GM12878 (cell line): ENCODE measurements around the gene KCNJ13. TPM values are rescaled to one million over a fixed set of nuclear protein-coding genes. Genes with fewer than 3 reads are reported as not detected.
A peak's percentile ranks its signal among the peaks of the same experiment; 100 is the strongest.

Experiments used
- ATAC-seq: fragments of 200-7000 bp; cut with Tn5 transposase; 3 replicates; pipeline ENCODE4 v1.9.1; 2020; ENCODE audit warnings: mild to moderate bottlenecking, moderate library complexity
- BruUV-seq: library from RNA; stranded (reverse); fragments of 400-500 nt; replicated peaks from 2 replicates; lab custom pipeline; 2021; lab: Mats Ljungman, UMichigan
- CTCF ChIA-PET: fragments of 300-600 bp; sonication (Branson Sonifier 250); formaldehyde crosslinking; extraction: SDS; loops from one replicate; lab custom pipeline; 2021; ENCODE audit warnings: inconsistent platforms; lab: Yijun Ruan, JAX
- POLR2A ChIA-PET: fragments of 350-600 bp; formaldehyde crosslinking; extraction: SDS; loops from one replicate; lab custom pipeline; 2021; ENCODE audit warnings: inconsistent platforms; lab: Charles Lee
- RAD21 ChIA-PET: fragments of 300-600 bp; sonication (Branson Sonifier 250); formaldehyde crosslinking; loops from one replicate; lab custom pipeline; 2023; ENCODE audit warnings: antibody characterized with exemption; ENCODE audit not compliant: unreplicated experiment; lab: Charles Lee
- SMC1A ChIA-PET: fragments of 300-600 bp; sonication (Branson Sonifier 250); formaldehyde crosslinking; loops from one replicate; lab custom pipeline; 2023; ENCODE audit not compliant: unreplicated experiment, uncharacterized antibody; lab: Charles Lee
- DNase-seq: peaks from one replicate; pipeline ENCODE4 v3.0.0-alpha.2; 2011; ENCODE audit warnings: low read depth, low spot score
- FAIRE-seq: peaks from 3 replicates; lab custom pipeline; 2011; peaks lifted over from hg19 to GRCh38; lab: Jason Lieb, UNC
- H2AFZ ChIP-seq: 2 replicates; pipeline ENCODE4 v1.6.0; 2011; ENCODE audit warnings: low read depth, low read length, control low read depth; ENCODE audit not compliant: control insufficient read depth
- H3K27ac ChIP-seq: 2 replicates; pipeline ENCODE4 v1.5.1; 2011; ENCODE audit warnings: control low read depth; ENCODE audit not compliant: control insufficient read depth, insufficient read depth
- H3K27me3 ChIP-seq, 2 experiments: replicated peaks in 1 of 2; 2 replicates each; pipeline versions ENCODE4 v1.6.0 to v1.6.1; 2011; ENCODE audit warnings: low read length in 1 of 2; ENCODE audit not compliant: control insufficient read depth in 2 of 2, insufficient read depth in 2 of 2
- H3K36me3 ChIP-seq, 2 experiments: 2 replicates each; pipeline ENCODE4 v1.5.1; 2011; ENCODE audit warnings: low read length in 1 of 2; ENCODE audit not compliant: control insufficient read depth in 2 of 2, insufficient read depth in 2 of 2
- H3K4me1 ChIP-seq: 2 replicates; pipeline ENCODE4 v1.6.1; 2011; ENCODE audit warnings: mild to moderate bottlenecking, low read length, moderate library complexity, mixed read lengths; ENCODE audit not compliant: control insufficient read depth, insufficient read depth
- H3K4me2 ChIP-seq: 2 replicates; pipeline ENCODE4 v1.6.0; 2011; ENCODE audit warnings: control low read depth; ENCODE audit not compliant: control insufficient read depth, insufficient read depth
- H3K4me3 ChIP-seq: fragments of 200-600 bp; sonication (generic); 2 replicates; pipeline ENCODE4 v1.5.1; 2016
- H3K79me2 ChIP-seq: 2 replicates; pipeline ENCODE4 v1.6.0; 2011; ENCODE audit warnings: low read length; ENCODE audit not compliant: control insufficient read depth, insufficient read depth
- H3K9ac ChIP-seq: 2 replicates; pipeline ENCODE4 v1.8.0; 2011; ENCODE audit warnings: low read length, control low read depth, mixed read lengths; ENCODE audit not compliant: control insufficient read depth, insufficient read depth
- H3K9me3 ChIP-seq: replicated peaks from 3 replicates; pipeline ENCODE4 v1.5.1; 2011; ENCODE audit warnings: mild to moderate bottlenecking, low read length; ENCODE audit not compliant: control insufficient read depth, insufficient read depth
- H4K20me1 ChIP-seq: 2 replicates; pipeline ENCODE4 v1.6.0; 2011; ENCODE audit not compliant: control insufficient read depth, insufficient read depth
- BACH1 ChIP-seq: fragments of 450-650 bp; IDR thresholded peaks from 2 replicates; pipeline ENCODE4 v1.6.1; 2017; ENCODE audit warnings: mild to moderate bottlenecking, borderline replicate concordance
- RAD21 ChIP-seq: IDR thresholded peaks from 2 replicates; pipeline ENCODE4 v1.6.1; 2011; ENCODE audit warnings: mild to moderate bottlenecking, low read depth, low read length, moderate library complexity; ENCODE audit not compliant: insufficient read depth
- SMC3 ChIP-seq: IDR thresholded peaks from 2 replicates; pipeline ENCODE4 v1.6.1; 2011; ENCODE audit warnings: low read length, improper control_type of control experiment, borderline replicate concordance
- WGBS: methylation state at CpG from one replicate; pipeline ENCODE4 v1.1.6; 2016; ENCODE audit warnings: low lambda C conversion rate; ENCODE audit not compliant: insufficient replicate concordance, insufficient coverage; ENCODE audit errors: missing lambda C conversion rate; 5-methylcytosine and 5-hydroxymethylcytosine counted together
- in situ Hi-C: fragments of 300-500 bp; cut with MboI; formaldehyde crosslinking; loops from 9 replicates; pipeline ENCODE4 v1.14.3; 2018; ENCODE audit warnings: mixed read lengths
- intact Hi-C: fragments of 100-400 bp; cut with micrococcal nuclease; formaldehyde crosslinking; loops from one replicate; pipeline ENCODE4 v1.14.2; 2022; ENCODE audit not compliant: unreplicated experiment
- polyA plus RNA-seq, 11 experiments: library from polyadenylated mRNA; depleted of rRNA in 4 of 11; unstranded in 6 of 11; stranded (reverse) in 5 of 11; fragments of >200 nt; fragmentation: Nextera tagmentation in 4 of 11; fragmentation: Illumina TruSeq in 1 of 11; extraction: Ambion mirVana in 4 of 11; extraction: Trizol in 1 of 11; gene quantifications; 1 replicate in 1 of 11; 2 replicates in 10 of 11; pipeline versions ENCODE4 v1.2.1 to v1.2.3, GENCODE V29; 2011 to 2016; ENCODE audit warnings: inconsistent platforms in 2 of 11, missing spikeins in 2 of 11, low read depth in 1 of 11
- total RNA-seq, 4 experiments: library from RNA; depleted of rRNA in 3 of 4; stranded (reverse); fragments of >200 nt in 3 of 4; fragmentation: Illumina TruSeq in 1 of 4; extraction: Trizol in 1 of 4; gene quantifications; 2 replicates each; pipeline versions ENCODE4 v1.2.1 to v1.2.3, GENCODE V29; 2013 to 2021
- TF ChIP-seq, protein P1 (sequence below), 3 experiments: IDR thresholded peaks in 2 of 3; conservative IDR thresholded peaks in 1 of 3; 2 replicates each; pipeline ENCODE4 v1.5.1; 2011; ENCODE audit warnings: low read depth in 3 of 3, low read length in 3 of 3, mild to moderate bottlenecking in 3 of 3, control low read depth in 2 of 3, moderate library complexity in 2 of 3, inconsistent platforms in 1 of 3, mixed read lengths in 1 of 3; ENCODE audit not compliant: control insufficient read depth in 2 of 3, insufficient read depth in 1 of 3; ENCODE audit errors: extremely low read depth in 1 of 3

Gene KCNJ13
- total and polyA plus RNA-seq, 10 of the 15 experiments (the other 5 are each of a cell fraction or from before 2014, with no cell fraction given): 0.24 to 0.68 (median 0.29) TPM; not detected in 7

DNA sequence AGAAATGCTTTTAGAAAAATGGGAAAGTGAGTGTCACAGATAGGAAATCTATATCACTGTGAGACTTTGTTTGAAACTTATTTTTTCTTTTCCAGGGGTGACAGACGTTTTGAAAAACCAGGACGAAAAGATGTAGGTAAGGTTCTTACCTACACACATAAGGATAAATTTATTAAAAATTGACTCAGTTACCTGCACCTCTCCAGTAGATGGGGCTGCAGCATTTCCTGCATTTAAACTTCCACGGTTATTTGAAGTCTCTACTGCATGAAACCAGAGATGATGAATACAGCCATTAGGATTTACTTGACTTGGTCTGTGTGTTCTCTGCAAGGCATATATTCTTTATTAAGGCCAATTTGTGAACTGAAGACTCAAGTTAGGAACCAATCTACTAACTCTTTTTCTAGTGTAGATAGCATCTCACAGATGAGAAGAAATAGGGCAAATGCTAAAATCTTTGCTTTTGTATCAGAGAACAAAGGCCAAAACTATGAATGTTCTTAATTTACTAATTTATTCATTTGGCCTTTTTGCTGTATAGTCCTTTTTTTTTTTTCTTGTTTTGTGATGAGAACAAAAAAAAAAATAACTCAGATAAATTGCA lies 15.0 kb downstream of the KCNJ13 start:
- intact Hi-C loops (loop anchor here (5.0 to 10.0 kb wide), 2 partner anchors 266 to 493 kb away; partner anchors contain the start of gene ATG16L1), in situ Hi-C loops (no loop called here)
- 27% methylated on average over 3 of the region's 3 CpGs for WGBS
- no peak for DNase-seq
- peaks cover 8 to 19% of the 10 kb centered on the region in 2 experiments; a peak in 3 of 4 replicates for H3K36me3 ChIP-seq
- no TSS peak for BruUV-seq
- ChIA-PET SMC1A (interaction anchor here (0.7 to 2.7 kb wide), 2 partner anchors 14 to 1304 kb away, joined by 3 to 10 read pairs; partner anchors contain the start of gene KCNJ13), RAD21 (interaction anchor here (0.7 to 1.2 kb wide), 3 partner anchors 15 to 56 kb away, joined by 3 read pairs; partner anchors contain the start of gene KCNJ13)
- no peak overlapping the region for H3K4me2 ChIP-seq
- no peaks in the 10 kb centered on the region for H3K27me3 ChIP-seq
- FAIRE-seq: no peak
- no peaks in the 10 kb centered on the region for H3K9me3 ChIP-seq
- no peak for TF ChIP-seq BACH1
- TF ChIP-seq RAD21: peak; percentile 65
- peak; percentile 40; the same call in 1 of the 2 replicates for TF ChIP-seq SMC3
- TF ChIP-seq, protein P1, sequence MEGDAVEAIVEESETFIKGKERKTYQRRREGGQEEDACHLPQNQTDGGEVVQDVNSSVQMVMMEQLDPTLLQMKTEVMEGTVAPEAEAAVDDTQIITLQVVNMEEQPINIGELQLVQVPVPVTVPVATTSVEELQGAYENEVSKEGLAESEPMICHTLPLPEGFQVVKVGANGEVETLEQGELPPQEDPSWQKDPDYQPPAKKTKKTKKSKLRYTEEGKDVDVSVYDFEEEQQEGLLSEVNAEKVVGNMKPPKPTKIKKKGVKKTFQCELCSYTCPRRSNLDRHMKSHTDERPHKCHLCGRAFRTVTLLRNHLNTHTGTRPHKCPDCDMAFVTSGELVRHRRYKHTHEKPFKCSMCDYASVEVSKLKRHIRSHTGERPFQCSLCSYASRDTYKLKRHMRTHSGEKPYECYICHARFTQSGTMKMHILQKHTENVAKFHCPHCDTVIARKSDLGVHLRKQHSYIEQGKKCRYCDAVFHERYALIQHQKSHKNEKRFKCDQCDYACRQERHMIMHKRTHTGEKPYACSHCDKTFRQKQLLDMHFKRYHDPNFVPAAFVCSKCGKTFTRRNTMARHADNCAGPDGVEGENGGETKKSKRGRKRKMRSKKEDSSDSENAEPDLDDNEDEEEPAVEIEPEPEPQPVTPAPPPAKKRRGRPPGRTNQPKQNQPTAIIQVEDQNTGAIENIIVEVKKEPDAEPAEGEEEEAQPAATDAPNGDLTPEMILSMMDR (IDR thresholded peaks at IDR 0.05 in 2 of 3, conservative IDR thresholded peaks at IDR 0.05 in 1 of 3; ENCODE audit: control insufficient read depth in 2 of 3, extremely low read depth in 1 of 3, insufficient read depth in 1 of 3, low read depth in 3 of 3, low read length in 3 of 3): peak; percentile 51 to 73 (median 56); a peak in 5 of 6 replicates
- TF ChIP-seq, all 136 proteins: peak for 3
- CTCF ChIA-PET: interaction anchor here (0.6 to 1.9 kb wide), 8 partner anchors 11 to 293 kb away, joined by 3 to 13 read pairs (median 3); no protein-coding TSS in a partner anchor
- H3K79me2 ChIP-seq: no peaks in the 10 kb centered on the region
- POLR2A ChIA-PET: interaction anchor here (0.6 kb wide), 1 partner anchor 20 kb away, joined by 3 read pairs; no protein-coding TSS in a partner anchor
- ATAC-seq: peak; percentile 68
- H3K4me1 ChIP-seq: peaks cover under 1% of the 10 kb centered on the region; the same call in 1 of the 2 replicates
- no peak overlapping the region for H3K27ac ChIP-seq
- no peaks in the 10 kb centered on the region for H4K20me1 ChIP-seq
- H2AFZ ChIP-seq: no peak overlapping the region
- H3K9ac ChIP-seq: no peak overlapping the region
- no peak overlapping the region for H3K4me3 ChIP-seq
